ENCODE results near the gene KIF3A.

Gene KIF3A

DNA sequence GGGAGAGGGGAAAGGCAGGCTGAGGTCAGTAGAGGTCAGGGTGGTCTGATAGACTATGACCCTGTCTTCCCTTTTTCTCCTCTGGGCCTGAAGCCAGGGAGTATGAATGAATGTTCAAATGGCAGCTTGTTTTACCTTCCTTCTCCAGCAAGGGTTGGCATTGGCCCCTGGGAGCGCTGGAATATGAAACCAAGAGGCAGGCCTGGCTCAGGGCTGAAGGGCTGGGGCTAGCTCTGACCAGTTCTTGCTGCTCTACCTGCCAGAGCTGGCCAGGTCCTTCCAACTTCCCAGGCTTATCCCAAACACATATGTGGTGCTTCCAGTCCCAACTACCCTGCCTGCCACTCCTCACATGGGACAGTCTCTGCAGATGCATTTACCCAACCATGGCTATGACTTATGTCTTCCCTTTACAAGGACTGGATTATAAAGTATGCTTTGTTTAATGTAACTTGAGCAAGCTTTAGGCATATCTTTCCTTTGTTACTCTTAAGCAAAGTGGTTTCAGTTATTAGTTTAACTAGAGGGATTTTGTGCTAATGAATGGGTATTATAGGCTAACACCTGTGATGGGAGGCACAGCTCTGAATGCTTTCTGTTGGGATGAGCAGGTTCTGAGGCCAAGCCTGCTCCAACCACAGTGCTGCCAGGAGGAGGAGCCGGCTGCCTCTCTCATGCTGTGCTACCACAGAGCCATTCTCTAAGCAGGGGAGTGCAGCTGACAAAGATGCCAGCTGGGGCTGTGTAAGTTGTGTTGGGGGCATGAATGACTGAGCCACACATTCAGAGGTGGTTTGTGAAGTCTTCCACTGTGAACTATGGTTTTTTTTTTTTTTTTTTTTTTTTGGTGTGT is 16.0 kb upstream of the KIF3A start:
- DNase-seq (ENCODE audit: low read depth), result no peak

DNA sequence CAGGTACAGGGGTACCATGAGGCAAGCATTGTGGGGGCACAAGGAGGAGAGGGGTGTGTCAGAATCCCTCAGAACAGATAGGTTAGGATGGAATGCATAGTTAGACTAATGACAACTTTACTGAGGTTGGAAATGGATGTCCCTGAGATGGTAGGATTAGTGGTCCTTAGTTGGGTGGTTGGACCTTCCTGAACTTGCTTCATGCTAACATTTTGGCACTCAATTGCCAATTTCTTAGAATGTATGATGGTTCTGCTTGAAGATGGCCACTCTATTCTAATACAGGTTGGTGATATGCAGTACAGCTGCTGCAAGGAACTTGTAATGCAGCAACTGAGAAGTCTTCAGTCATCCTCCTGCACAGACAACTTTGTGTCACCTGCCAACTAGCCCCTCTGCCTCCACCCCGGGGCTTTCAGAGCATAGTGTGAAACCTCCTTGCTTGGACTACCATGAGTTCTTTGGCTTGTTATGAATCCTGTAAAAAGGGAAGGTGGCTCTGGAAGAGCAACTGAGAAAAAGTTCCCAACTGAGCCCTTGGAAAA is 15.3 kb upstream of the KIF3A start:
- DNase-seq (ENCODE audit: low read depth), result no peak

DNA sequence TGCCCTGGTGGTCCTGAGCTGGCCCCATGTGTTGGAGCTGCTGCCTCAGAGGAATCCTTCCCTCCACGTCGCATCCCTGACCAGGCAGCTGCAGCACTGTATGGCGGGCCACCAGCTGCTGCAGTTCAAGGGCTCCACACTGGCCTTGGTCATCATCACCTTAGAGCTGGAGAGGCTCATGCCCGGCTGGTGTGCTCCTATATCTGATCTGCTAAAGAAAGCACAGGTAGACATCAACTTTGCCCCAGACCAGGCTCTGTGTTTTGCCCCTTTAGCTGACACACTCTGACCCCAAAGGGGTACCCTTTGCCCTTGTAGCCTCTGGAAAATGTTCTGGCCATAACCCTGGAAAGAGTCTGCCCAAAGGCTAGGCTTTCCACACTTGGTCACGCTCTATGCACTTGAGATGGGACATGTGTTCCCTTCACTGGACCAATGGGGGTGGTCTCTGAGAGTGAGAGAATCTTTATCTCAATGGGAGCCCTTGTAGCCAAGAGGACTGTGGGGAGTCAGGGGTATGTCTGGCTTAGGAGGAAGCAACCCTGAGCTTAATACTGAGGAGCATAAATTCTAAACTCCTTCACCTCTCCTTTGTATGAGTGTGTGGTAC is 14.7 kb upstream of the KIF3A start:
- DNase-seq (ENCODE audit: low read depth), result no peak

DNA sequence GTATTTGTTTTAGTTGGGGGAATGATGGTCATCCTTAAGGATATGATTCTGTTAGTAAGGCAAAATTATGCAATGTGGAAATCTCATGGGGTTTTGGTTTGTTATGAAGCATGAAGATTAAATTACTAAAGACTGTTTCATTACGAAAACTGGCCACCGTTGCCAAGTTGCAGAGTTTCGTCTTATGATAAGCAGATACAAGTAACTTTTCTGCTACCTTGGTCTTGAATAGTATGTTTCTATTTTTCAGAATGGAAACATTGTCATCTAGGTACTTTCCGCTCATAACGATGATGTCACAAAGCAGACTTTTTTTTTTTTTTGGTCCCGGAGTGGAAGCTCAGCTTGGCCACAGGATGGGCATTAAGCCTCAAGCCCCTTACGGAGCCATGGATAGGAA is 14.1 kb upstream of the KIF3A start:
- peak; percentile 48 for DNase-seq (ENCODE audit: low read depth)

DNA sequence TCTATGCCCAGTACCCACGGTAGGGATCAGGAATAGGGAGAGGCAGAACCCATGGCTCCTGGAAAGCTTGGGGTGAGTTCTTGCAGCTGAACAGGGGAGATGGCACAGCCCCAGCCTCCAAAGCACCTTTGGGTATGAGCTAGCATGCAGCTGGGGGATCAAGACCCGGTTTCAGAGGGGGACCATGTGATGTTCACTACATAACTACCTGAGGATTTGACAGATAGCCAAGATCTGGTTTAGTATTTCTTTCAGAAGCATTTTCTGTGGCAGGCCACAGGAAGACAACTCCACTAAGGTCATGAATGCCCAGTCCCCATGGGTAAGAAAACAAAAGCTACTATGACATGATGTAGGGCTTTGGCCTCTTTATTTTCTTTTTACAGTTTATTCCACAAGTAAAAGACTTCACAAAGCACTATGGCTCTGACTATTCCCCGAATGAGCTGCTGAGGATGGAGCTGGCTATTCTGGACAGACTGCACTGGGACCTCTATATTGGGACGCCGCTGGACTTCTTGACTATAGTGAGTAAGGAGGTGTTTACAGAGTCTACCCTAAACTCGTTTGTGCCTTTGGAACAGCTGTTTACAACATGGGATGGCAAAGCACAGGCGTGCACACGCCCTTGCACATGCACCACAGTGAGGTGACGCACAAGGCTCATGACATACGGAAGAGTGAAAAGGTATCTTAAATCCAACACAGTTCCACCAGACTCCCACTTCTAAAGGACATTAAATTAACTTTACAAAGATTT is 13.3 kb upstream of the KIF3A start:
- DNase-seq (ENCODE audit: low read depth), result no peak

DNA sequence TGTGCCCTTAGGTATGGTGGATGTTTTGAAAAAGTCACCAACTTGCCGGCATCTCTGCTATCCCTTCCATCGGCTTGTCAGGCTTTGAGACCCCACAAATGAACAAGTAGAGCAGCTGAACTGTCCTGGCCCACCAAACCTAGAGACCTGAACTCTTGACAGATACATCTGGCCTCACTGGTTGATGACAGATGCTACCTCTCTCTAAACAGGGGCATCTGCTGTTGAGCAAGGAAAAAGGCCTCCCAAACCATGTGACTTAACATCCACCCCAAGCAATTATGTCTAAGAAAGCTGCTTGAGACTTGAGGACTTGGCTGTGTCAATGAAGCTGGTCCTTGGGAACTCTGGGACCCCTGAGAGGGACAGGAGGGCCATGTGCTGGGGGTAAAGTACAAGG is 12.2 kb upstream of the KIF3A start:
- DNase-seq (ENCODE audit: low read depth), result no peak

DNA sequence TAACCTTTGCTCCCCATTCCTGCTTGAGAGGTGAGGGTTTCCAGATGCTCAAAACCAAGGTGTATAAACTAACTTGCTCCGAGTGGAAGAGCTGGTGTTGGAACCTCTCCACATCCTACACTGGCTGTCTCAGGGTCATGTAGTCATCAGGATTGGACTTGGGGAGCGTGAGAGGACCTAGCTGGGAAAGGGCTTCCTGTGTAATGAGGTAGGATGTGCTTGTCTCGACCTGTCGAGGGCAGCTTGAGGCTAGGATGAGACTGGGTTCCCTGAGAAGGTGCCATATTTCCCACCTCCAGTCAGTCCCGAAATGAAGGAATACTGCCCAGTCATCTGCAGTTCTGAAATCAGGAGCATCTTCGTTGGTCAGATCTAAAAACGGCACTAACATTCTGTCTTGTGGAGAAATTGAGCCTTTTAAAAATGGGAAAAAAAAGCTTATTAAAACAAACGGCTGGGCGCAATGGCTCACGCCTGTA is 11.2 kb upstream of the KIF3A start:
- no peak for DNase-seq (ENCODE audit: low read depth)

DNA sequence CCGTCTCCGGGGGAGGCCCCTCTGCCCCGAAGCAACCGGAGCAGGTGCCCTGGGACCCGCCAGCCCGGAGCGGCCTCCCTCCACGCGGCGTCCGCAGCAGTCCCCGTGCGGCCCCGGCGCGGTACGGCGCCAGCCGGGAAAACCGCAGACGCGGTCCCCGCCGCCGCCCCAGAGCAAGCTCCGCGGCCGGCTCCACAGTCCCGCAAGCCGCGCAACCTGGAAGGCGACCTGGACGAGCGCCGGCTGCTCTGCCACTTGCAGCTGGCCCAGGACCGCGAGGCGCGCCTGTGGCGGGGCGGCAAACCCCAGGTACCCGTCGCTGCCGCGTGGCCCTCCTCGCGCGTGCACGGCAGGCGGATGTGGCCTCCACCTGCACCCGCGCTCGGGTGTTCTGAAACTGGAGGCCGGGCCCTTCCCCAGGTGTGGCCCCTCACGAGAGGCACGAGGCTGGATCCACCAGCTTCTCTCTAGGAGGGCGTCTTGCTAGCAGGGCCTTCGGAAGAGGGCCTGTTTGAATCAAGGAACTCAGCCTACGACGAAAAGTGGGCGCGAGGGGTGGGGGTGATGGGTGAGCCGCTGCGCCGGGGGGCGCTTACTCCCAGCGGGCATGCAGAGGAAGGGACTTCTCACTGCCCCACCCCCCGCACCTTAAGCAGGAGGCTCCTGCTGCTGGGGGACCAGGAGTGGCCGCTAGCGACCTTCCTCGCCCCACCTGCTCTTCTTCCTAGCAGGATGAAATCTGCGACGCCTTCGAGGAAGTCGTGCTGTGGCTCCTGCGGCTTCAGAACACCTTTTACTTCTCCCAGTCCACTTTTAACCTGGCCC is 10.5 kb upstream of the KIF3A start:
- DNase-seq (ENCODE audit: low read depth), result no peak

DNA sequence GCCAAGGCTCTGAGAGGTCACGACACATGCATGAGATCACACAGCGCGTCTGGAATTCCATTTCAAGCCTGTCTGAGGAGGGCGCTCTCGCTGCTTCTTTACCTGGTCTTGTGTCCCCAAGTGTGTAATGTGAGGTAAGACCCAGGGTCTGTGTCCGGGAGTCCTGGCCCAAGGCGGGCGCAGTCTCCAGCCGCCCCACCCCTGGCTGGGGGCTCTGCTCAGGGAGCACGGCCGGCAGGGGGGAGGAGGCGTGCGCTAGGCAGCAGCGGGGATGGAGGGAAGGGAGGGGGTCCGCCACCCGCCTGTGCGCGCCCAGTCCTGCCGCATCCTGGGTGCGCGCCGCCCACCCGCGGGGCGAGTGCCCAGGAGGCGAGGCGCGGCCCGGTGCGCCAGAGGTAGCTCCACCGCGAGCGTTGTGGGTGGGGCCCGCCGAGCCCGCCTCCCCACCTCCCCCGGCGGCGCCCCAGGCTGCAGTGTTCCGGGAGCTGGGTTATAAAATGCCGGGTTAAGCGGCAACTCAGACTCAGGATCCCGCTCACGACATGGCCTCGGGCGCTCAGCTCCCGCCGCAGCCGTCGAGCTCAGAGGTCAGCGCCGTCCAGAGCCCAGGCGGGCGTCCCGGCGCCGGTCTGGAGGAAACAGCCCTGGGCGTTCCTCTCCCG is 9.7 kb upstream of the KIF3A start, which contains the start of gene CCNI2:
Gene CCNI2, plus strand, starts transcription at position 473 of the 662 bp plus-strand sequence. Its CDS starts 70 bp downstream, at position 543.
- no peak for DNase-seq (ENCODE audit: low read depth)

DNA sequence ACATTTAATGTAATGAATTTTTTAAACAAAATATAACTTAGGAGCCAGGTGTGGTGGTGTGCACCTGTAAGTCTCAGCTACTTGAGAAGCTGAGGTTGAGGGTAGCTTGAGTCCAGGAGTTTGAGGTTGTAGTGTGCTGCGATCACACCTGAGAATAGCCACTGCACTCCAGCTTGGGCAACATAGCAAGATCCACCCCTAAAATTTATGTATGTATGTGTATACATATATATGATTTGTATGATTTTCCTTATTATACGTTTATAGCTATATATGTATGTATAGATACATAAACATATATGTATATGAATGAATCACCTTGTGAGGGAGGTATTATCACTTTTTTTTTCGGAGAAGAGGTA is 9.2 kb upstream of the KIF3A start:
- no peak for DNase-seq (ENCODE audit: low read depth)

DNA sequence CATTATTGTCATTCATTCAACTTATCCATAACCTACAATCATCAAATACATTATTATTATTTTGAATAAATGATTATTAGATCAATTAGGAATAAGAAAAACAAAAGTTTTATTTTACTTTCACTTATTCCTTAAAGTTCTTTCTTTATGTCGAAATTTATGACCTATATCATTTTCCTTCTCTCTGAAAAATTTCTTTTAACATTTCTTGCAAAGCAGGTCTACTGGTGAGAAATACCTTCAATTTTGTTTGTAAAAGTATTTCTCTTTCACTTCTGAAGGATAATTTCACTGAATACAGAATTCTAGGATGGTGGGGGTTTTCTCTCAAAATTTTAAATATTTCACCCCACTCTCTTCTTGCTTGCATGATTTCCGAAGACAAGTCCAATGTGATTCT is 7.3 kb upstream of the KIF3A start:
- no peak for DNase-seq (ENCODE audit: low read depth)

DNA sequence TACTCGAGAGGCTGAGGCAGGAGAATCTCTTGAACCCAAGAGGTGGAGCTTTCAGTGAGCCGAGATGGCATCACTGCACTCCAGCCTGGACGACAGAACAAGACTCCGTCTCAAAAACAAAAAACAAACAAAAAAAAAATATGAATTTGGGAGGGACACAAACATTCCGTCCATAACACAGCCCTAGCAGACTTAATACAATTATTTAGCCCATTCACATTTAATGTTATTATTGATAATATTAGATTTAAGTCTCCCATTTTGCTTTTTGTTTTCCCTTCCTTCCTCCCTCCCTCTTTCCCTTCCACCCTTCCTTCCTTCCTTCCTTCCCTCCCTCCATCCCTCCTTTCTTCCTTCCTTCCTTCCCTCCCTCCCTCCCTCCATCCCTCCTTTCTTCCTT is 5.3 kb upstream of the KIF3A start:
- no peak for DNase-seq (ENCODE audit: low read depth)

DNA sequence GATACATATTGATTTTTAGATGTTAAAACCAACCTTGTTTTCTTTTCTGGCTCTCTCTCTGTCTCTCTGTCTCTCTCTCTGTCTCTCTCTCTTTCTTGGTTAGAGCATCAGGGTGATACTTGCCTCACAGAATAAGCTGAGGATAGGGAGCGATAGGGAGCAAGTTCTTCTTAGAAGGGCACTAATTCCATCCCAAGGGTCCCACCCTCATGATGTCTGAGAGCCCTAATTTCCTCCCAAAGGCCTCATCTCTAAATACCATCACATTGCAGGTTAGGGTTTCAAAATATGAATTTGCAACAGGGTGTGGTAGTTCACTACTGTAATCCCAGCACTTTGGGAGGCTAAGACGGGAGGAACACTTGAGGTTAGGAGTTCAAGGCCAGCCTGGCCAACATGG is 4.8 kb upstream of the KIF3A start:
- DNase-seq (ENCODE audit: low read depth), result no peak

DNA sequence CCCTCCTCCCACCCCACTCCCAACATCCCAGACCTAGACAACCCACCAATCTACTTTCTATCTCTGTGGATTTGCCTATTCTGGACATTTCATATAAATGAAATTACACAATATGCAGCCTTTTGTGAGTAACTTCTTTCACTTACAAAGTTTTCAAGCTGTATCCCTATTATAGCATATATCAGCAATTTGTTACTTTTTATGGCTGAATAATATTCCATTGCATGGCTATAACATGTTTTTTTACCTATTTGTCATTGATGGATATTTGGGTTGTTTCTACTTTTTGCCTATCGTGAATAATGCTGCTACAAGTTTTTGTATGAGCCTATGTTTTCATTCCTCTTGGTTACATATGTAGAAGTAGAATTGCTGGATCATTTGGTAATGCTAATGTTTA is 1.9 kb upstream of the KIF3A start:
- no peak for DNase-seq (ENCODE audit: low read depth)

DNA sequence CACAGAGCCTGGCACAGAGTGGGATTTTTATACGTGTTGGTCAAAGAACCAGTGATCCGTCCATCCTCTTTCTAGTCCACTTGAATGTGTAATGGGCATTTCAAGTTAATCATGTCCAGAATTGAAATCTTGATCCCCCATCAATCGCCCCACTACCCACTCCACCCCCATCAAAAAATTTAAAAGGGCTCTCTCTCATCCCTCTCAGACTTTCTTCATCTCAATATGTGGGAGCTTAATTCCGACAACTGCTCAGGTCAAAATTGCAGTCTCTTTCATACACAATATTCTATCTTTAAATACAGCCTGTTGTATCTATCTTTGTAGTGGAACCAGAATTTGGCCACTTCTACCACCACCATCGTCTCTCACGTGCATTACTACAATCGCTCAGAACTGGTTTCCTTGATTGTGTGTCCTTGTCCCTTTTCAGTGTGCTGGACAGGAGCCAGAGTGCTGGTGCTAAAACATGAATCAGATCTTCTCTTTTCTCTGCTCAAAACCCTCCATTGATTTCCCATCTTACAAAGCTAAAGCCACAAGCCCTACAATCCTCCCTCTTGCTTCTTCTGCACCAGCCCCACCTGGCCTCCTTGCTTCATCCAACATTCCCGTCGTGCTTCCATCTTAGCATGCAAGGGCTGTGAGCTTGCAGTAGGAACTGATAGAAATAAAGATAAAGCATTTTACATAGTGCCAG is 786 bp upstream of the KIF3A start:
- no peak for DNase-seq (ENCODE audit: low read depth)

DNA sequence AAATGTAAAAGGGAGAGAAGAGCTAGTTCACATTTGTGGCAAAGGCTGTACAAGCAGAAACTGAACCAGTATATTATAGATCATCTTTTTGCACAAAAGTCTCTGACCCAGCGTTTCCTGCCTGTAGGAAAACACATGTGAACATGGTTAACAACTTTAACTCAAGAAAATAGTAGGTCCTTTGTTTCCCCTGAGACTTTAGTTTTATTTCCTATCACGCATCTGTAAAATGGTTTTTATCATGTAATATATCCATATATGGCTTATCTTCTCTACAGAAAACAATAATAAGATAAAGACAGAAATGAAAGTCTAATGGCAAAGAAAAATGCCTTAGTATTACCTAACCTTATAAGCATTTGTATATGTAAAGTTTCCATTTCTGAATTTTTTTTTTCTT is 2.7 kb downstream of the KIF3A start:
- DNase-seq (ENCODE audit: low read depth), result no peak

DNA sequence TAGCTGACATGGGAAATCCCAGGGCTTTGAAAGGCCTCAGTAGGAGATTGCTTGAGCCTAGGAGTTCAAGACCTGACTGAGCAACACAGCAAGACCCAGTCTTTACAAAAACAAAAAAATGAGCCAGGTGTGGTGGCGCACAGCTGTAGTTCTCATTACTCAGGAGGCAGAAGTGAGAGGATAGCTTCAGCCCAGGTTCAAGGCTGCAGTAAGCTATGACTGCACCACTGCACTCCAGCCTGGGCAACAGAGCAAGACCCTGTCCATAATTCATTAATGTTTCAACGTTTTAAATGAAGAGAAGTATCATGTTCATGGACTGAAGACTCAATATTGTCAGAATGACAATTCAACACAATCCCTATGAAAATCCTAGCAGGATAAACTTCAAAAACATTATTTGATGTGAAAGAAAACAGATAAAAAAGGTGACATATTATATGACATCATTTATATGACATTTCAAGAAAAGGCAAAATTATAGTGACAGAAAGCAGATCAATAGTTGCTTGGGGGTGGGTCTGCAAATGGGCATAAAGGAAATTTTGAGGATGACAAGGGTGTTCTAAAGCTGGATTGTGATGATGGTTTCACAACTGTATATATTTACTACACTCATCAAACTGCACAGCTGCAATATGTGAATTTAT is 3.7 kb downstream of the KIF3A start:
- DNase-seq (ENCODE audit: low read depth), result no peak

DNA sequence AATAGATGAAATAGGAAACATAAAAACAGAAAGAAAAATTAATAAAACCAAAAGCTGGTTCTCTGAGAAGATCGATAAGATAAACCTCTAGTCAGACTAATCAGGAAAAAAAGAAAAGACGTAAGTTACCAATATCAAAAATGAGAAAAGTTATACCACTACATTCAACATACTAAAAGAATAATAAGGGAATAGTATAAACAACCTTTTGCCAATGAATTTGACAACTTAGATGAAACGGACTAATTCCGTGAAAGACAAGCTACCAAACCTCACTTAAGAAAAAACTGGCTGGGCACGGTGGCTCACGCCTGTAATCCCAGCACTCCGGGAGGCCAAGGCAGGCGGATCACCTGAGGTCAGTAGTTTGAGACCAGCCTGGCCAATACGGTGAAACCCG is 7.5 kb downstream of the KIF3A start:
- no peak for DNase-seq (ENCODE audit: low read depth)

DNA sequence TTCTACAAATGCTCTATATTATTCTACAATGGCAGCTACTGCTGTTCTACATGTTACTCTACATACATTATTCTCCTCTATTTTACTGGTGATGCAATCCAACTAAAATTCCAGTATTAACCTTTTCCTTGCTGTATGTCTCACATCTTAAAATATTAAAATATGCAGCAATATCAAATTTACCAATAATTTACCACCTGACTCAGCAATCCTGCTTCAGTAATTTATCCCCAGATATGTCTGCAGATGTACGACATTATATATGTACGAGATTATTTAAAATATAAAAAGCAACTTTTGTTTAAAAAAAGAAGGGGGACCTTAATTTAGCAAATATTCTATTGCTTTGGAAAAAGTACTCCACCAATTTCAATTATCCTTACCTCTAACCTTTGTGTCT is 11.6 kb downstream of the KIF3A start:
- DNase-seq (ENCODE audit: low read depth), result no peak
